Subcutaneous adipose tissue (tissue), 4 donors: ENCODE measurements around the gene CPTP. TPM values are rescaled to one million over a fixed set of nuclear protein-coding genes. Genes with fewer than 3 reads are reported as not detected.

Source experiments
- total RNA-seq, 4 donors: library from RNA; depleted of rRNA; stranded (reverse); fragments of >200 nt; gene quantifications; one replicate each; pipeline ENCODE4 v1.1.0, GENCODE V29; 2016
- TF ChIP-seq, protein P1 (sequence below): fragments of 450-650 bp; IDR thresholded peaks from one replicate; pipeline ENCODE4 v1.5.1; 2016; ENCODE audit warnings: low read depth, mild to moderate bottlenecking, control low read depth, antibody characterized with exemption, moderate library complexity

Gene CPTP
- total RNA-seq, 4 donors from 2014 or later: 4.9 to 33.0 (median 9.4) TPM

GRCh38 chr1:1293263-1294249 is 31.0 kb upstream of the CPTP start:
- TF ChIP-seq, protein P1, sequence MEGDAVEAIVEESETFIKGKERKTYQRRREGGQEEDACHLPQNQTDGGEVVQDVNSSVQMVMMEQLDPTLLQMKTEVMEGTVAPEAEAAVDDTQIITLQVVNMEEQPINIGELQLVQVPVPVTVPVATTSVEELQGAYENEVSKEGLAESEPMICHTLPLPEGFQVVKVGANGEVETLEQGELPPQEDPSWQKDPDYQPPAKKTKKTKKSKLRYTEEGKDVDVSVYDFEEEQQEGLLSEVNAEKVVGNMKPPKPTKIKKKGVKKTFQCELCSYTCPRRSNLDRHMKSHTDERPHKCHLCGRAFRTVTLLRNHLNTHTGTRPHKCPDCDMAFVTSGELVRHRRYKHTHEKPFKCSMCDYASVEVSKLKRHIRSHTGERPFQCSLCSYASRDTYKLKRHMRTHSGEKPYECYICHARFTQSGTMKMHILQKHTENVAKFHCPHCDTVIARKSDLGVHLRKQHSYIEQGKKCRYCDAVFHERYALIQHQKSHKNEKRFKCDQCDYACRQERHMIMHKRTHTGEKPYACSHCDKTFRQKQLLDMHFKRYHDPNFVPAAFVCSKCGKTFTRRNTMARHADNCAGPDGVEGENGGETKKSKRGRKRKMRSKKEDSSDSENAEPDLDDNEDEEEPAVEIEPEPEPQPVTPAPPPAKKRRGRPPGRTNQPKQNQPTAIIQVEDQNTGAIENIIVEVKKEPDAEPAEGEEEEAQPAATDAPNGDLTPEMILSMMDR: no peak

- TF ChIP-seq, protein P1: no peak
These were observed 30.2 kb upstream of the CPTP start for GRCh38 chr1:1294250-1294890.

DNA sequence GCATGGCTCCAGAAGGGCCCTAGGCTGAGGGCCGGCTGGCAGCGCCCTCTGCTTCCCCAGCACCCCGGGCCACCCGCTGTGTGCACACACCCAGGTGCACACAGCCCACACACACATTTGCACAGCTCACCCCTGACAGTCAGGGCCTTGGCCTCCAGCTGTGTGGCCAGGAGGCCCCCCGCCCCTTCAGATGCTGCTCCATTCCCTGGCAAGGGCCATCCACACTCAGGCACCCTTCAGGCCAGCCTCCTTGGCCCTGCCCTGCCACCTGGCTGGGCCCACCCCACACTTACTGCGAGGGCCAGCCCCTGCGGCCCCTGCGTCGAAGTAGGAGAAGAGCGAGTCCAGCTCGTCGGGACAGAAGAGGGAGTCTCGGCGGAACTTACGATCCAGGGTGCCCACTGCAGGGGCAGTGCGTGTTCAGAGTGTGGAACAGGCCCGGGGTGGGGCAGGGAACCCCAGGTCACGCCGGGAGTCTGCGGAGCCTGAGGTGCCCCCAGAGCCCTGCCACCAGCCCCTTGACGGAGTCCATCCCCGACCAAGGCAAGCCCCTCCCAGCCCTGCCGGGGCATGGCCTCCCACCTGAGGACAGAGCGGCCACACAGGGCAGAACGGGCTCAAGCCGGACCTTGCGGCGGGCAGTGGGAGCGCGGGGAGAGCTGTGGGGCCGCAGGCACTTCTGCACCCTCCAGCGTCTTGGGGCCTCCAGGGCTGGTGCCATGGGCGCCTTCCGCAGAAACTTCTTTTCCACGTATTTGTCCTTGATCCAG is 29.3 kb upstream of the CPTP start:
- TF ChIP-seq, protein P1: no peak

GRCh38 chr1:1296070-1297061 is 28.2 kb upstream of the CPTP start:
- TF ChIP-seq, protein P1: no peak

GRCh38 chr1:1297802-1298424 is 26.7 kb upstream of the CPTP start:
- TF ChIP-seq, protein P1: no peak
